Caco-2 (cell line): ENCODE data around the gene PIPOX. TPM values are rescaled to one million over a fixed set of nuclear protein-coding genes. Genes with fewer than 3 reads are reported as not detected.

Experiments used
- BruUV-seq: library from RNA; stranded (reverse); fragments of 400-500 nt; replicated peaks from 2 replicates; lab custom pipeline; 2021; lab: Mats Ljungman, UMichigan
- CTCF ChIA-PET: fragments of 300-600 bp; sonication (Branson Sonifier 250); formaldehyde crosslinking; loops from one replicate; lab custom pipeline; 2022; ENCODE audit warnings: antibody characterized with exemption; lab: Charles Lee
- POLR2A ChIA-PET: fragments of 300-600 bp; sonication (Branson Sonifier 250); formaldehyde crosslinking; loops from one replicate; lab custom pipeline; 2022; ENCODE audit warnings: antibody characterized with exemption; lab: Charles Lee
- DNase-seq, 2 experiments: peaks; one replicate each; pipeline versions ENCODE4 v3.0.0 to v3.0.0-alpha.2; 2020 to 2022
- H3K27me3 ChIP-seq: replicated peaks from 2 replicates; pipeline ENCODE4 v1.6.0; 2011; ENCODE audit warnings: low read length; ENCODE audit not compliant: control insufficient read depth, insufficient read depth
- H3K36me3 ChIP-seq: 2 replicates; pipeline ENCODE4 v1.5.1; 2011; ENCODE audit warnings: low read length; ENCODE audit not compliant: control insufficient read depth, insufficient read depth
- H3K4me1 ChIP-seq: fragments of 250-450 bp; sonication (Bioruptor Pico); 2 replicates; pipeline ENCODE4 v1.5.1; 2020; ENCODE audit warnings: mild to moderate bottlenecking
- H3K4me3 ChIP-seq: 2 replicates; pipeline ENCODE4 v1.5.1; 2011; ENCODE audit warnings: low read depth, mild to moderate bottlenecking, control low read depth, low read length
- H3K9me3 ChIP-seq: fragments of 250-450 bp; sonication (Bioruptor Pico); 2 replicates; pipeline ENCODE4 v1.5.1; 2020; ENCODE audit warnings: mild to moderate bottlenecking, moderate library complexity
- H3K27ac Mint-ChIP-seq: one replicate; pipeline ENCODE4 v1.8.0; 2022; ENCODE audit warnings: mixed read lengths; ENCODE audit not compliant: unreplicated experiment
- H3K27me3 Mint-ChIP-seq: one replicate; pipeline ENCODE4 v1.8.0; 2022; ENCODE audit warnings: mixed read lengths; ENCODE audit not compliant: insufficient read depth, unreplicated experiment
- H3K36me3 Mint-ChIP-seq: one replicate; pipeline ENCODE4 v1.8.0; 2022; ENCODE audit warnings: mild to moderate bottlenecking, mixed read lengths; ENCODE audit not compliant: insufficient read depth, unreplicated experiment
- H3K4me1 Mint-ChIP-seq: one replicate; pipeline ENCODE4 v1.8.0; 2022; ENCODE audit warnings: low read depth, mixed read lengths; ENCODE audit not compliant: unreplicated experiment
- H3K4me3 Mint-ChIP-seq: one replicate; pipeline ENCODE4 v1.8.0; 2022; ENCODE audit warnings: mild to moderate bottlenecking, moderate library complexity, mixed read lengths; ENCODE audit not compliant: unreplicated experiment
- H3K9me3 Mint-ChIP-seq: one replicate; pipeline ENCODE4 v1.8.0; 2022; ENCODE audit warnings: mixed read lengths; ENCODE audit not compliant: unreplicated experiment
- intact Hi-C: fragments of 100-400 bp; cut with micrococcal nuclease; formaldehyde crosslinking; loops from one replicate; pipeline ENCODE4 v1.10.0; 2022; ENCODE audit not compliant: unreplicated experiment
- total RNA-seq: library from RNA; stranded (reverse); gene quantifications from 2 replicates; pipeline ENCODE4 v1.2.3, GENCODE V29; 2022
- TF ChIP-seq, protein P1 (sequence below), 2 experiments: fragments of 200-600 bp in 1 of 2; IDR thresholded peaks; 1 replicate in 1 of 2; 2 replicates in 1 of 2; pipeline versions ENCODE4 v1.5.1 to v1.8.0; 2011 to 2022; ENCODE audit warnings: antibody characterized with exemption in 1 of 2, control low read depth in 1 of 2, inconsistent platforms in 1 of 2, low read depth in 1 of 2, low read length in 1 of 2, mild to moderate bottlenecking in 1 of 2, moderate library complexity in 1 of 2; ENCODE audit not compliant: insufficient read depth in 1 of 2, severe bottlenecking in 1 of 2, unreplicated experiment in 1 of 2

The PIPOX gene
- total RNA-seq, 1 experiment from 2014 or later: 2.2 TPM

GRCh38 chr17:29054835-29055234, 11.9 kb downstream of the PIPOX start:
- Histone ChIP-seq H3K27me3 (no peaks in the 10 kb centered on the region; the same call in 1 of the 2 replicates), H3K9me3 (no peaks in the 10 kb centered on the region), H3K4me3 (no peak overlapping the region), H3K4me1 (no peaks in the 10 kb centered on the region), H3K36me3 (no peaks in the 10 kb centered on the region)
- intact Hi-C loops: loop anchor here (5.0 kb wide), 1 partner anchor 33 kb away; no protein-coding TSS in a partner anchor
- peaks cover 5% of the 10 kb centered on the region for H3K27me3 Mint-ChIP-seq
- no peak overlapping the region for H3K27ac Mint-ChIP-seq
- H3K4me1 Mint-ChIP-seq: no peaks in the 10 kb centered on the region
- no peak for DNase-seq
- no peak overlapping the region for H3K4me3 Mint-ChIP-seq
- BruUV-seq: no TSS peak
- H3K36me3 Mint-ChIP-seq: no peaks in the 10 kb centered on the region
- no peaks in the 10 kb centered on the region for H3K9me3 Mint-ChIP-seq
- TF ChIP-seq, protein P1, sequence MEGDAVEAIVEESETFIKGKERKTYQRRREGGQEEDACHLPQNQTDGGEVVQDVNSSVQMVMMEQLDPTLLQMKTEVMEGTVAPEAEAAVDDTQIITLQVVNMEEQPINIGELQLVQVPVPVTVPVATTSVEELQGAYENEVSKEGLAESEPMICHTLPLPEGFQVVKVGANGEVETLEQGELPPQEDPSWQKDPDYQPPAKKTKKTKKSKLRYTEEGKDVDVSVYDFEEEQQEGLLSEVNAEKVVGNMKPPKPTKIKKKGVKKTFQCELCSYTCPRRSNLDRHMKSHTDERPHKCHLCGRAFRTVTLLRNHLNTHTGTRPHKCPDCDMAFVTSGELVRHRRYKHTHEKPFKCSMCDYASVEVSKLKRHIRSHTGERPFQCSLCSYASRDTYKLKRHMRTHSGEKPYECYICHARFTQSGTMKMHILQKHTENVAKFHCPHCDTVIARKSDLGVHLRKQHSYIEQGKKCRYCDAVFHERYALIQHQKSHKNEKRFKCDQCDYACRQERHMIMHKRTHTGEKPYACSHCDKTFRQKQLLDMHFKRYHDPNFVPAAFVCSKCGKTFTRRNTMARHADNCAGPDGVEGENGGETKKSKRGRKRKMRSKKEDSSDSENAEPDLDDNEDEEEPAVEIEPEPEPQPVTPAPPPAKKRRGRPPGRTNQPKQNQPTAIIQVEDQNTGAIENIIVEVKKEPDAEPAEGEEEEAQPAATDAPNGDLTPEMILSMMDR (IDR thresholded peaks at IDR 0.05; ENCODE audit: insufficient read depth in 1 of 2, low read depth in 1 of 2, low read length in 1 of 2, severe bottlenecking in 1 of 2, unreplicated experiment in 1 of 2): no peak
- ChIA-PET POLR2A (no interaction called here), CTCF (no interaction called here)

GRCh38 chr17:29057361-29057760, 14.4 kb downstream of the PIPOX start:
- intact Hi-C loops: loop anchor here (5.0 kb wide), 1 partner anchor 35 kb away; no protein-coding TSS in a partner anchor
- ChIA-PET POLR2A (no interaction called here), CTCF (interaction anchor here (0.7 to 0.9 kb wide), 2 partner anchors 9 to 1485 kb away, joined by 3 to 5 read pairs; no protein-coding TSS in a partner anchor)
- TF ChIP-seq, protein P1 (IDR thresholded peaks at IDR 0.05; ENCODE audit: insufficient read depth in 1 of 2, low read depth in 1 of 2, low read length in 1 of 2, severe bottlenecking in 1 of 2, unreplicated experiment in 1 of 2): no peak
- H3K27ac Mint-ChIP-seq: no peak overlapping the region
- Histone ChIP-seq H3K27me3 (no peaks in the 10 kb centered on the region; the same call in 1 of the 2 replicates), H3K36me3 (no peaks in the 10 kb centered on the region), H3K4me1 (no peaks in the 10 kb centered on the region), H3K9me3 (no peaks in the 10 kb centered on the region), H3K4me3 (no peak overlapping the region)
- H3K36me3 Mint-ChIP-seq: no peaks in the 10 kb centered on the region
- BruUV-seq: no TSS peak
- H3K27me3 Mint-ChIP-seq: peaks cover 8% of the 10 kb centered on the region
- H3K4me3 Mint-ChIP-seq: no peak overlapping the region
- no peaks in the 10 kb centered on the region for H3K9me3 Mint-ChIP-seq
- DNase-seq: no peak
- no peaks in the 10 kb centered on the region for H3K4me1 Mint-ChIP-seq

DNA sequence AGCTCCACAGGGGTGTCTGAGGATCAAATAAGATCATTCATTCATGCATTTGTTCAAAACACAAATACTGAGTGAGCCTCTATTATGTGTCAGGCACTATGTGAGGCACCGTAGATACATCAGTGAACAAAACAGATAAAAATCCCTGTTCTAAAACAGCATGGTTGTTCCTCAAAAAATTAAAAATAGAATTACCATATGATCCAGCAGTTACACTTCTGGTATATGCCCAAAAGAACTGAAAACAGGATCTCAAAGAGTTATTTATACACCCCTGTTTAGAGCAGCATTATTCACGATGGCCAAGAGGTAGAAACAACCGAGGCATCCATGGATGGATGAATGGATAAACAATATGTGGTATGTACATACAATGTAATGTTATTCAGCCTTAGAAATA, 15.4 kb downstream of the PIPOX start:
- TF ChIP-seq, protein P1 (IDR thresholded peaks at IDR 0.05; ENCODE audit: insufficient read depth in 1 of 2, low read depth in 1 of 2, low read length in 1 of 2, severe bottlenecking in 1 of 2, unreplicated experiment in 1 of 2): no peak
- Histone ChIP-seq H3K27me3 (no peaks in the 10 kb centered on the region; the same call in 1 of the 2 replicates), H3K4me3 (no peak overlapping the region), H3K36me3 (no peaks in the 10 kb centered on the region), H3K4me1 (no peaks in the 10 kb centered on the region), H3K9me3 (no peaks in the 10 kb centered on the region)
- POLR2A ChIA-PET: no interaction called here
- CTCF ChIA-PET: interaction anchor here (0.7 kb wide), 1 partner anchor 93 kb away, joined by 3 read pairs; no protein-coding TSS in a partner anchor
- H3K27me3 Mint-ChIP-seq: peaks cover 8% of the 10 kb centered on the region
- intact Hi-C loops: loop anchor here (5.0 kb wide), 1 partner anchor 36 kb away; no protein-coding TSS in a partner anchor
- no TSS peak for BruUV-seq
- no peak overlapping the region for H3K27ac Mint-ChIP-seq
- H3K4me3 Mint-ChIP-seq: no peak overlapping the region
- H3K9me3 Mint-ChIP-seq: no peaks in the 10 kb centered on the region
- H3K4me1 Mint-ChIP-seq: no peaks in the 10 kb centered on the region
- no peaks in the 10 kb centered on the region for H3K36me3 Mint-ChIP-seq
- DNase-seq: no peak
